IMR-90 (cell line): ENCODE data around the gene SDCCAG8. TPM values are rescaled to one million over a fixed set of nuclear protein-coding genes. Genes with fewer than 3 reads are reported as not detected.

Experiments used
- ATAC-seq: fragments of 200-7000 bp; cut with Tn5 transposase; 2 replicates; pipeline ENCODE4 v1.9.1; 2020; ENCODE audit warnings: low read depth, mild to moderate bottlenecking, moderate library complexity
- BruUV-seq: library from RNA; stranded (reverse); fragments of 400-500 nt; replicated peaks from 2 replicates; lab custom pipeline; 2021; lab: Mats Ljungman, UMichigan
- CTCF ChIA-PET: fragments of 300-600 bp; formaldehyde crosslinking; extraction: SDS; loops from one replicate; lab custom pipeline; 2021; ENCODE audit warnings: antibody characterized with exemption; lab: Yijun Ruan, JAX
- POLR2A ChIA-PET: fragments of 300-600 bp; sonication (Branson Sonifier 250); formaldehyde crosslinking; loops from one replicate; lab custom pipeline; 2022; ENCODE audit warnings: antibody characterized with exemption; ENCODE audit not compliant: unreplicated experiment; lab: Charles Lee
- DNase-seq: peaks from one replicate; pipeline ENCODE4 v3.0.0; 2013
- H2AFZ ChIP-seq: replicated peaks from 2 replicates; pipeline ENCODE3; 2013; ENCODE audit warnings: low read length, mild to moderate bottlenecking; ENCODE audit not compliant: poor library complexity
- H2AK5ac ChIP-seq: 2 replicates; pipeline ENCODE4 v1.6.1; 2013; ENCODE audit warnings: low read depth, low read length, inconsistent platforms
- H2AK9ac ChIP-seq: replicated peaks from 2 replicates; pipeline ENCODE3; 2013; ENCODE audit warnings: mild to moderate bottlenecking, low read depth, low read length, moderate library complexity; ENCODE audit not compliant: poor library complexity
- H2BK120ac ChIP-seq: 2 replicates; pipeline ENCODE4 v1.6.1; 2013; ENCODE audit warnings: low read depth, low read length, inconsistent platforms
- H2BK15ac ChIP-seq: 3 replicates; pipeline ENCODE4 v1.6.1; 2013; ENCODE audit warnings: low read depth, low read length, inconsistent platforms
- H2BK20ac ChIP-seq: 2 replicates; pipeline ENCODE4 v1.6.1; 2013; ENCODE audit warnings: low read depth, mild to moderate bottlenecking, inconsistent platforms, low read length, moderate library complexity
- H2BK5ac ChIP-seq: 2 replicates; pipeline ENCODE4 v1.6.1; 2013; ENCODE audit warnings: mild to moderate bottlenecking, low read depth, low read length, inconsistent platforms; ENCODE audit not compliant: poor library complexity, severe bottlenecking
- H3K14ac ChIP-seq: replicated peaks from 2 replicates; pipeline ENCODE4 v1.6.1; 2013; ENCODE audit warnings: low read depth, low read length, inconsistent platforms
- H3K18ac ChIP-seq: 2 replicates; pipeline ENCODE4 v1.6.1; 2013; ENCODE audit warnings: low read depth, low read length, control low read depth
- H3K23ac ChIP-seq: 2 replicates; pipeline ENCODE4 v1.6.1; 2013; ENCODE audit warnings: low read depth, low read length, inconsistent platforms
- H3K27ac ChIP-seq: 2 replicates; pipeline ENCODE4 v1.5.1; 2013; ENCODE audit warnings: mild to moderate bottlenecking, control low read depth, low read length; ENCODE audit not compliant: insufficient read depth
- H3K27me3 ChIP-seq: 2 replicates; pipeline ENCODE4 v1.6.1; 2013; ENCODE audit warnings: low read length; ENCODE audit not compliant: control insufficient read depth, insufficient read depth
- H3K36me3 ChIP-seq: 2 replicates; pipeline ENCODE4 v1.6.1; 2013; ENCODE audit warnings: low read length, mixed read lengths; ENCODE audit not compliant: control insufficient read depth, insufficient read depth
- H3K4ac ChIP-seq: 2 replicates; pipeline ENCODE4 v1.6.1; 2013; ENCODE audit warnings: low read depth, low read length, inconsistent platforms
- H3K4me1 ChIP-seq: 2 replicates; pipeline ENCODE4 v1.6.1; 2013; ENCODE audit warnings: low read length, mixed read lengths; ENCODE audit not compliant: control insufficient read depth, insufficient read depth
- H3K4me2 ChIP-seq: 2 replicates; pipeline ENCODE4 v1.6.1; 2013; ENCODE audit warnings: low read depth, mild to moderate bottlenecking, control low read depth, low read length, moderate library complexity
- H3K4me3 ChIP-seq: 2 replicates; pipeline ENCODE4 v1.5.1; 2013; ENCODE audit warnings: low read depth, mild to moderate bottlenecking, control low read depth, low read length, moderate library complexity; ENCODE audit not compliant: insufficient read depth
- H3K56ac ChIP-seq: 2 replicates; pipeline ENCODE4 v1.6.1; 2013; ENCODE audit warnings: low read length, inconsistent platforms; ENCODE audit not compliant: insufficient read depth; ENCODE audit errors: extremely low read depth
- H3K79me1 ChIP-seq, 2 experiments: 2 replicates each; pipeline ENCODE4 v1.6.1; 2013; ENCODE audit warnings: low read length in 2 of 2, inconsistent platforms in 1 of 2, low read depth in 1 of 2
- H3K9ac ChIP-seq: 2 replicates; pipeline ENCODE4 v1.6.1; 2013; ENCODE audit warnings: low read depth, low read length, control low read depth
- H3K9me1 ChIP-seq: 2 replicates; pipeline ENCODE4 v1.6.1; 2013; ENCODE audit warnings: low read length, inconsistent platforms; ENCODE audit not compliant: insufficient read depth
- H3K9me3 ChIP-seq: 2 replicates; pipeline ENCODE4 v1.6.1; 2013; ENCODE audit warnings: low read length; ENCODE audit not compliant: control insufficient read depth, insufficient read depth
- H4K20me1 ChIP-seq: 2 replicates; pipeline ENCODE4 v1.6.1; 2013; ENCODE audit warnings: low read length, inconsistent platforms; ENCODE audit not compliant: insufficient read depth
- H4K5ac ChIP-seq: 2 replicates; pipeline ENCODE4 v1.6.1; 2013; ENCODE audit warnings: mild to moderate bottlenecking, low read depth, low read length, control low read depth
- H4K8ac ChIP-seq, 2 experiments: 2 replicates each; pipeline ENCODE4 v1.6.1; 2013; ENCODE audit warnings: low read depth in 2 of 2, low read length in 2 of 2, control low read depth in 1 of 2, inconsistent platforms in 1 of 2
- H4K91ac ChIP-seq: 2 replicates; pipeline ENCODE4 v1.6.1; 2013; ENCODE audit warnings: low read depth, low read length, inconsistent platforms; ENCODE audit not compliant: insufficient read depth
- BHLHE40 ChIP-seq: fragments of 150-350 bp; IDR thresholded peaks from 2 replicates; pipeline ENCODE4 v1.6.1; 2016; ENCODE audit warnings: mild to moderate bottlenecking, low read depth, low read length
- CEBPB ChIP-seq: IDR thresholded peaks from 2 replicates; pipeline ENCODE4 v1.6.1; 2012; ENCODE audit warnings: low read depth, low read length, improper control_type of control experiment
- CHD1 ChIP-seq: IDR thresholded peaks from 2 replicates; pipeline ENCODE4 v1.6.1; 2012; ENCODE audit warnings: low read depth, low read length, improper control_type of control experiment
- CTCF ChIP-seq: conservative IDR thresholded peaks from 2 replicates; pipeline ENCODE4 v1.5.1; 2012; ENCODE audit warnings: mild to moderate bottlenecking, low read depth, low read length, improper control_type of control experiment
- ELK1 ChIP-seq: fragments of 150-350 bp; IDR thresholded peaks from 2 replicates; pipeline ENCODE4 v1.6.1; 2016; ENCODE audit warnings: low read depth, mild to moderate bottlenecking, low read length, moderate library complexity, borderline replicate concordance
- FOS ChIP-seq: fragments of 150-350 bp; IDR thresholded peaks from 2 replicates; pipeline ENCODE4 v1.6.1; 2016; ENCODE audit warnings: low read depth, low read length
- MAFK ChIP-seq: IDR thresholded peaks from 2 replicates; pipeline ENCODE4 v1.6.1; 2012; ENCODE audit warnings: low read depth, low read length, improper control_type of control experiment
- MXI1 ChIP-seq: IDR thresholded peaks from 2 replicates; pipeline ENCODE4 v1.6.1; 2012; ENCODE audit warnings: low read depth, mild to moderate bottlenecking, low read length, moderate library complexity, borderline replicate concordance
- NFE2L2 ChIP-seq: fragments of 150-350 bp; IDR thresholded peaks from 2 replicates; pipeline ENCODE4 v1.6.1; 2016; ENCODE audit warnings: low read depth, mild to moderate bottlenecking, low read length
- POLR2A ChIP-seq: IDR thresholded peaks from 2 replicates; pipeline ENCODE4 v1.6.1; 2012; ENCODE audit warnings: mild to moderate bottlenecking, low read depth, low read length
- RAD21 ChIP-seq: IDR thresholded peaks from 2 replicates; pipeline ENCODE4 v1.6.1; 2012; ENCODE audit warnings: low read length, improper control_type of control experiment
- RCOR1 ChIP-seq: IDR thresholded peaks from 2 replicates; pipeline ENCODE4 v1.6.1; 2012; ENCODE audit warnings: mild to moderate bottlenecking, low read length, improper control_type of control experiment; ENCODE audit not compliant: insufficient replicate concordance
- RFX5 ChIP-seq: IDR thresholded peaks from 2 replicates; pipeline ENCODE4 v1.8.0; 2012; ENCODE audit warnings: low read depth, mild to moderate bottlenecking, low read length, moderate library complexity
- SMC3 ChIP-seq: fragments of 150-350 bp; IDR thresholded peaks from 2 replicates; pipeline ENCODE4 v1.6.1; 2016; ENCODE audit warnings: low read depth, mild to moderate bottlenecking, antibody characterized with exemption, low read length, moderate library complexity
- USF2 ChIP-seq: fragments of 150-350 bp; IDR thresholded peaks from 2 replicates; pipeline ENCODE4 v1.6.1; 2017; ENCODE audit warnings: mild to moderate bottlenecking, antibody characterized with exemption, low read length, low read depth
- dilution Hi-C: fragments of 300-500 bp; cut with HindIII; formaldehyde crosslinking; loops from one replicate; pipeline ENCODE4 v1.14.3; 2018; ENCODE audit warnings: low sequenced_read_pairs; ENCODE audit not compliant: unreplicated experiment
- in situ Hi-C: fragments of 300-500 bp; cut with MboI; formaldehyde crosslinking; loops from 3 replicates; pipeline ENCODE4 v1.14.3; 2019; ENCODE audit warnings: low sequenced_read_pairs, inconsistent platforms, mixed read lengths
- intact Hi-C: fragments of 100-400 bp; cut with micrococcal nuclease; formaldehyde crosslinking; loops from 2 replicates; pipeline ENCODE4 v1.10.0; 2022
- polyA plus RNA-seq, 3 experiments: library from polyadenylated mRNA; depleted of rRNA; stranded (reverse); fragments of >200 nt; gene quantifications; 2 replicates each; pipeline ENCODE4 v1.2.3, GENCODE V29; 2012; ENCODE audit warnings: low replicate concordance in 1 of 3
- total RNA-seq: library from RNA; depleted of rRNA; stranded (reverse); fragments of >200 nt; gene quantifications from 2 replicates; pipeline ENCODE4 v1.2.3, GENCODE V29; 2012

SDCCAG8 gene
- total and polyA plus RNA-seq, 2 of the 4 experiments (the other 2 are of a cell fraction) = 25.2 to 46.8 TPM

GRCh38 chr1:243441601-243442000, 185.8 kb downstream of the SDCCAG8 start:
- Histone ChIP-seq H3K9ac (no peak overlapping the region), H3K4me3 (no peak overlapping the region), H4K5ac (no peak overlapping the region), H3K56ac (no peak overlapping the region), H4K8ac (no peak overlapping the region), H3K4ac (no peak overlapping the region), H3K9me3 (no peaks in the 10 kb centered on the region), H2BK15ac (no peak overlapping the region), H3K14ac (no peak overlapping the region), H3K4me2 (no peak overlapping the region), H2AK9ac (no peak overlapping the region), H2BK120ac (no peak overlapping the region), H3K27me3 (no peaks in the 10 kb centered on the region), H3K23ac (no peak overlapping the region), H2AFZ (no peak overlapping the region), H3K36me3 (peaks cover 2% of the 10 kb centered on the region), H2BK20ac (no peak overlapping the region), H3K27ac (no peak overlapping the region), H3K18ac (no peak overlapping the region), H4K20me1 (no peaks in the 10 kb centered on the region), H4K91ac (no peak overlapping the region), H3K79me1 (peaks cover 0 to 3% of the 10 kb centered on the region in 2 experiments; a peak in 2 of 4 replicates), H2BK5ac (no peak overlapping the region), H3K9me1 (no peaks in the 10 kb centered on the region), H2AK5ac (no peak overlapping the region), H3K4me1 (peaks cover 2% of the 10 kb centered on the region)
- dilution Hi-C loops (no loop called here), intact Hi-C loops (no loop called here), in situ Hi-C loops (no loop called here)
- ATAC-seq (no peak), DNase-seq (no peak)
- ChIA-PET POLR2A (no interaction called here), CTCF (no interaction called here)
- TF ChIP-seq USF2 (no peak), NFE2L2 (no peak), RAD21 (no peak), ELK1 (no peak), MAFK (no peak), BHLHE40 (no peak), FOS (no peak), RFX5 (no peak), RCOR1 (no peak), CTCF (no peak), SMC3 (no peak), CHD1 (no peak), CEBPB (no peak), POLR2A (no peak), MXI1 (no peak)
- BruUV-seq = no TSS peak
